Endometrial microvascular endothelial cells (primary cell): Measurements from ENCODE around the gene SUGCT. TPM values are rescaled to one million over a fixed set of nuclear protein-coding genes. Genes with fewer than 3 reads are reported as not detected.

Source experiments
- in situ Hi-C: cut with HindIII; loops from 2 replicates; pipeline ENCODE4 v1.10.0; 2017; ENCODE audit warnings: low sequenced_read_pairs, low pct_unique_long_range_greater_than_20kb; ENCODE audit errors: inconsistent ontology term
- total RNA-seq: library from RNA; depleted of rRNA; stranded (reverse); fragments of >200 nt; gene quantifications from one replicate; pipeline ENCODE4 v1.2.3, GENCODE V29; 2015; ENCODE audit errors: inconsistent ontology term

The SUGCT gene
- total RNA-seq, 1 donor from 2014 or later, result 0.37 TPM

GRCh38 chr7:40828686-40829600 is 694.1 kb downstream of the SUGCT start:
- in situ Hi-C loops, result no loop called here

GRCh38 chr7:40833191-40833887 is 698.5 kb downstream of the SUGCT start:
- in situ Hi-C loops, result no loop called here

GRCh38 chr7:40833888-40834234 is 699.1 kb downstream of the SUGCT start:
- in situ Hi-C loops, result no loop called here

- in situ Hi-C loops, result no loop called here
These were observed 701.4 kb downstream of the SUGCT start for GRCh38 chr7:40836218-40836617.

GRCh38 chr7:40839881-40840280 is 705.1 kb downstream of the SUGCT start:
- in situ Hi-C loops, result no loop called here

- in situ Hi-C loops, result no loop called here
These were observed 706.2 kb downstream of the SUGCT start for GRCh38 chr7:40840990-40841389.

GRCh38 chr7:40842641-40843040 is 707.8 kb downstream of the SUGCT start:
- in situ Hi-C loops, result no loop called here

GRCh38 chr7:40843338-40843985 is 708.7 kb downstream of the SUGCT start:
- in situ Hi-C loops, result no loop called here

GRCh38 chr7:40845943-40846342 is 711.1 kb downstream of the SUGCT start:
- in situ Hi-C loops, result no loop called here

GRCh38 chr7:40847921-40848320 is 713.1 kb downstream of the SUGCT start:
- in situ Hi-C loops, result no loop called here

GRCh38 chr7:40848541-40849221 is 713.9 kb downstream of the SUGCT start:
- in situ Hi-C loops, result no loop called here

GRCh38 chr7:40850017-40850416 is 715.2 kb downstream of the SUGCT start:
- in situ Hi-C loops, result no loop called here

- in situ Hi-C loops, result no loop called here
These were observed 716.2 kb downstream of the SUGCT start for GRCh38 chr7:40851001-40851400.

GRCh38 chr7:40859076-40859475 is 724.3 kb downstream of the SUGCT start:
- in situ Hi-C loops, result no loop called here

- in situ Hi-C loops, result no loop called here
These were observed 725.2 kb downstream of the SUGCT start for GRCh38 chr7:40859965-40860543.

- in situ Hi-C loops, result no loop called here
These were observed 730.8 kb downstream of the SUGCT start for GRCh38 chr7:40865441-40866233.

- in situ Hi-C loops, result no loop called here
These were observed 731.8 kb downstream of the SUGCT start for GRCh38 chr7:40866601-40867000.

- in situ Hi-C loops, result no loop called here
These were observed 735.3 kb downstream of the SUGCT start for GRCh38 chr7:40870108-40870507.
